GM18502 (cell line): ENCODE results near the gene JUND.

Experiments
- ATAC-seq: cut with Tn5 transposase; IDR thresholded peaks from one replicate; pipeline ENCODE4 v1.9.1; 2021; ENCODE audit warnings: mild to moderate bottlenecking; ENCODE audit not compliant: unreplicated experiment, poor library complexity

JUND gene

GRCh38 chr19:18274219-18274780 lies 7.1 kb downstream of the JUND start, which contains the start of gene IQCN:
TSS of gene IQCN (minus strand) at chr19:18274452. CDS start at chr19:18269478, 4,974 bp downstream.
- no peak for ATAC-seq

- ATAC-seq: no peak
These were observed 7.7 kb downstream of the JUND start for GRCh38 chr19:18273561-18274218.

DNA sequence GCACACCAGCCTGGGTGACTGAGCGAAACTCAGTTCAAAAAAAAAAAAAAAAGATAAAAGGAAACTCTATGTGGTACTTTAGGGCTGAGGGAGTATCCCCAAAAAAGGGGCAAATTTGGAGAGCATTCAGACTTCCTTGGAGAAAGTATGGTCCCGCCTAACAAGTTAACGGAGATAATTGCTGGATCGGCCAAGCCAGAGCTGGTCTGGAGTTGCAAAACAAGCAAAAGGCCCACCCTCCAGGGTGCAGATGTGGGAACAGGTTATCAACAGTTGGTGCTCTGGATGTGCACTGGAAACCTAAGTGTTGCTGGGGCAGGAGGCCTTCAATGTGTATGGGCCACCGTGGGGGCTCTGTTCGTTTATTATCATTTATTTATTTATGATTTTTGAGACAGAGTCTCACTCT lies 10.0 kb downstream of the JUND start:
- ATAC-seq: no peak

- no peak for ATAC-seq
These were observed 11.1 kb downstream of the JUND start for GRCh38 chr19:18270326-18270725.

DNA sequence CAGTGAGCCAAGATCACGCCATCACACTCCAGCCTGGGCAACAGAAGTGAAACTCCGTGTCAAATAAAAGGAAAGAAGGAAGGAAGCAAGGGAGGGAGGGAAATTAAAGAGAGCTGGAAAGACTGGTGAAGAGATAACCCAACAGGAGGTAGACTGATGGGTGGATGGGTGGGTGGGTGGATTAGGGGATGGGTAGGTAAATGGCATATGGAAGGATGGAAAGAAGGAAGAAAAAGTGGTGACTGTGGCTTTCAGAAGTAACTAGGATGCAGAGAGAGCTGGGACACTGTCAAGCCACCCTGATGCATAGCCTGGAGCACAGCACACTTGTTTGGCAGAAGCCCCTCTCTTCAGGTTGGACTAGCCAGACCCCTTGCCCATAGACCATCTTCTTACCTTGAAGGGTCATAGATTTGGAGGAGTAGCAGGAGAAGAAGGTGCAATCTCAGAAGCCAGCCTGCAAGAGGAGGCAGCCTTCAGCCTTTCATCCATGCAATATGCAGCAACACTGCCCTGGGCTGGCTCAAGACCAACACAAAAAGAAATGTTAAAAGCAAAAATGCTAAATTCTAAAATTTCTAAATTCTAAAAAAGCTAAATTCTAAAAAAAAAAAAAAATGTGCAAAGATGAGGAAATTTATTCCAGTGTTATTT lies 12.2 kb downstream of the JUND start:
- ATAC-seq: no peak

DNA sequence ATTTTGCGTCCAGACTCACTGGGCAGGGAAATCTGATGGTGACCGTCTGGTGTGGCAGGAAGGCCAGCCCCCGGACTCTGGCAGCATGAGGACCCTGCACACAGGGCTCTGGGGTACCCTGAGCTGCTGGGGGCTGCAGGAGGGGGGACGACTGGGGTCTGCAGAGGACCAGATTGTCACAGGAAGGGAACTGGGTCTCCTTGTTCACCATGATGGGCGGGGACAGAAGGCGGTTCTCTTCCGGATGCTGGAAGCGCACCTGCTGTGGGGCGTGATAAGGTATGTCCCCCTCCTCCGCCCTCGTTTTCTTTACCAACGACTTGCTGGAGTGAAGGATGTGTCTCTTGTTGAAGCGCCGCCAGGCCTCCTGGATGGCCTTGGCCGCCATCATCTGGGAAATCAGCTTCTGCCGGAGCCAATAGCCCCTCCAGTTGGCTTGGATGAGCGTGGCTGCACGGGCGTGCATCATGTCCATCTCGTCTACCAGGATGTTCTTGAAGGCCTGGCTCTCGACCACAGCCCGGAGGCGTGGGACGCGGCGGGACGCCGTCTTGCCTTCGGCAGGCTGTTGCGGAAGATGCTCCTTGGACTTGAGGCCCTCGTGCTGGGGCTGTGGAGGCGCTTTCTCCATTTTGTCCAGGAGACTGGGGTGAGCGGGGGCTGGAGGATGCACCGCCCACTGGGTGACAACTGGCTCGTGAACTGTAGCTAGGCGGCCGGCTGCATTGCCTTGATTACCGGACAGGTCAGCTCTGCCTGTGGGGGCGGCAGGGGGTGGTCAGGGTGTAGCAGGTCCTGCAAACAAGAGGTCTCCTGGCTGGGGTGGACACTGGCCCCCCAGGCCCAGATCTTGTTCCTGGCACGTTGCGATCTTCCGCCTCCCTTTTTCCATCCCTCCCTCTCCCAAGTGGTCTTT lies 14.4 kb downstream of the JUND start:
- ATAC-seq: no peak

GRCh38 chr19:18265582-18265981 lies 15.8 kb downstream of the JUND start:
- no peak for ATAC-seq

GRCh38 chr19:18264971-18265540 lies 16.4 kb downstream of the JUND start:
- no peak for ATAC-seq

DNA sequence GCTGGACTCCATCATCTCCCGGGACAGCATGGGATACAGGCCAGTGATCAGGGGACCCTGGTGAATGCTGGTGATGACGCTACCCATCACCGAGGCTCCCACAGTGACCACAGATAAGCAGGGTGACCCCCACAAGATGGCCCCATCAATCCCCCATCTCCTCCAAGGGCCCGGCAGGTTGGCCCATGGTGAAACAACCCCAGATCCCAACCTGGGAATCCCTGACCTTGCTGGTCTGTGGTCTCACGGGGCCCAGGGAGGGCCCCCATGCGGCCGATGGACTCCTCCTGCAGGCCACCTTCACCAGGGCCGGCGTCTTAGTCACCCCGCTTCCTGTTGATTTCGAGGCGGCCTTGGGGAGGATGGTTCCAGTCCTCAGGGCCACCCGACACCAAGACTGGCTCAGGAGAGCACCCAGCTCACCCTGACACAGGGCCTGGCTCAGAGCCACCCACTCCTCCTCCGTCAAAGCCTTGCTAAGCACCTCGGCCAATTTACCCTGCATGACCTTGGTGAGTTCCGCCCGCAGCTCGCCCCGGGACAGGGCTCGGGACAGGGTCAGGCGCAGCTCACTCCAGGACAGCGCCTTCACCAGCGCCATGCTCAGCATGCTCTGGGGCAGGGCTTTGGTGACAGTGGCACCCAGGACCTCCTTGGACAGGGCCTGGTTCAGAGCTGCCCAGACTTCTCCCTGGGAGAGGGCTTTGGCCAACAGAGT lies 17.1 kb downstream of the JUND start:
- ATAC-seq: no peak

DNA sequence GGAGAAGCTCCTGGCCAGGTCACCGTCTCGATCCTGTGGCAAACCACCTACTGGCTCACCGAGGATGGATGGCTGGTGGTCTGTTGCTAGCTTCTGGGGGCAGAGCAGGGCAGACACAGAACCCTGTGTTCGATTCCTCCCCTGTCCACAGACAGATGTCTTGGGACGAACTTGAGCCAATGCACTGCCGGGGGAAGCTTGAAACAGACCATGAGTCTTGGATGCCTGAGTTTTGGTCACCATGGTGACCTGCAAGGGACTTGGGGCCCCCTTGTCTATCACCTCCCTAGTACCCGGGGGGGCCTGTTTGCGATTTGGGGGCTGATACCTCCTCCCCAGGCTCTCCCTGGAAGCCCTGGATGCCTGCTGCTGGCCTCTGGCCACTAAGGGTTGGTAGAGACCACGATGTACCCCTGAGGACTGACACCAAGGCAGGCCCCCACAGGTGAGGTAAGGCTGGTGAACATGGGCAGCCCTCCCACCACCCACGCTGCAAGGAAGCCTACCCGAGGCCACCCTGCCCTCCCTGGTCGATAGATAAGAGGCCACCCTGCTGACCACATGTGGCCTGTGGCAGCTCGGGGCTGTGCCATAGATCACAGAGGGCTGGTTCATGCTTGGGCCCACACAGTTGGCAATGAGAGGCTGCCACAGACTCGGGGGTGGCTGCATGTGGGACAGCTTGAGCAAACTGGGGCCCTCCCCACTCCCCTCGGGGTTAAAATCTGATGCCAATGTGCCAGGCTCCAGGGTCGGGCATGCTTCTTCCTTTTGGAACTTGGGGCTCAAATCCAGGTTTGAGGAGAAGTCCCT lies 17.9 kb downstream of the JUND start:
- ATAC-seq: no peak

DNA sequence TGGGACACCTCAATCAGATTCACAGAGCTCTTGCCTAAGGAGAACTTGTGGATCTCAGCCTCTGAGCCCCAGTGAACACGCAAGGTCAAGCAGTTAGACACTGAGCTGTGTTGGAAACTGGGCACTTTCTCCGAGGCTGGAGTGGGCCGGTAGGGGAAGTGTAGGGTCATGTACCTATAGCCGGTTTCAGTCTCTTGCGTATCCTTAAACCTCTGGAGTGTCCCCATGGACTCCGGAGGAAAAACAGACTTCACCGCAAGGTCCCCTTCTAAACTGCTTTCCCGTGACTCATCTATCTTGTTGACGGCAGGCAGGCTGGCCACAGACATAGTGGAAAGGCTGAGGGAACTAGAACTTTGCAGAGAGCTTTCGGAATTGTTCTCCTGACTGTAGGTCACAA lies 18.5 kb downstream of the JUND start:
- no peak for ATAC-seq

DNA sequence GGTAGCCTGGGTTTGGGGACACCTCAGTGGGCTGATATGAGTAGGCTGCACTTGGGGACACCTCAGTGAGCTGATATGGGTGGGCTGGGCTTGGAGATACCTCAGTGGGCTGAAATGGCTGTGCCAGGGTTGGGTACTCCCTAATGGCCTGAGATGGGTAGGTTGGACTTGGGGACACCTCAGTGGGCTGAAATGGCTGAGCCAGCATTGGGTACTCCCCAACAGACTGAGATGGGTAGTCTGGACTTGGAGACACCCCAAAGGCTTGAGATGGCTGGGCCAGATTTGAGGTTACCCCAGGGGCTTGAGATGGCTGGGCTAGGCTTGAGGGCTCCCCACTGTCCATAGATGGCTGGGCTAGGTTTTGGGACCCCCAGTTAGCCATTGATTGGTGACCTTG lies 19.3 kb downstream of the JUND start:
- no peak for ATAC-seq

DNA sequence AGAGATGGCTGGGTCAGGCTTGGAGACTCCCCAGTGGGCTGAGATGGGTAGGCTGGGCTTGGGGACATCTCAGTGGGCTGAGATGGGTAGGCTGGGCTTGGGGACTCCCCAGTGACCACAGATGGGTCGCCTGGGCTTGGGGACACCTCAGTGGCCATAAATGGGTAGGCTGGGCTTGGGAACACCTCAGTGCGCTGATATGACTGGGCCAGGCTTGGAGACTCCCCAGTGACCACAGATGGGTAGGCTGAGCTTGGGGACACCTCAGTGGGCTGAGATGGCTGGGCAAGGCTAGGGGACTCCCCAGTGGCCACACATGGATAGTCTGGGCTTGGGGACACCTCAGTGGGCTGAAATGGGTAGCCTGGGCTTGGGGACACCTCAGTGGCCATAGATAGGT lies 19.9 kb downstream of the JUND start:
- no peak for ATAC-seq

GRCh38 chr19:18259893-18260292 lies 21.5 kb downstream of the JUND start:
- ATAC-seq: no peak

DNA sequence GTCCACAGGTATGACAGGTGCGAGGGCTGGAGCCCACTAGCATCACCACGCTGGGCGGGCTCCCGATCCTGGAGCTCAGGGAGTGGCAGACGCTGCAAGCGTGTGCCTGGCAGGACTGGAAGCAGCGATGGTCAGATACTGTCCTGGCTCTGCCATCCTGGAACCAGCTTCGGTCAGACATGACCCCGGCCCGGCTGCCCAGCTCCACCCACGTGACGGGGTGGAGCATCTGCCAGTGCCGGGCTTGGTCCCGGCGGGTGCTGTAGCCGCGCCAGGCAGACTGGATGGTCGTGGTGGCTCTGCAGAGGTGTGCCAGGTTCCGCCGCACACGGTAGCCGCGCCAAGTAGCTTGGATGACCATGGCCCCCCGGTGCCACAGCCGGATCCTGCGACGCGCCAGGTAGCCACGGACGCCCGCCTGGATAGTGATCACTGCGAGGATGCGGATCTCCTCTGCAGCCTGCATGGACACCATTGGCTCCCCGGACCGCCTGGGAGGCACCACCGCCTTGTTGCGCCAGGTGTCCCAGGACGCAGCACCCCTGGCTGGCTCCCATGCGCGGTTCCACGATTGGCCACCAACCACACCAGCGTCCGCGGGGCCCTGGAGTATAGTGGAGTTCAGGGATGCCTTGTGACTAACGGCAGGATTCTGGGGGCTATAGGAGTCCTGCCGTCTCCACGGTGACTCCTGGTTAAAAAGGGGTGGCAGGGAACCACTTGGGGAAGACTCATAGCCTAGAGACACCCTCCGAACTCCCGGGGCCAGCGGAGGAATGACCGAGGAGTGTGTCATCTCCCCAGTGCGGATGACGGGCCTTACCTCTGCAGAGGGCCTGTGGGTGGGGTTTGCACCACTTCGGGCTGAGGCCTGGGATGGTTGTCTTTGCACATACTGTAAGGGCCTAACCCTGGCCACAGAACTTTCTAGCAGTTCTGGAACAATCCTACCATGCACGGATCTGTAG lies 23.6 kb downstream of the JUND start:
- ATAC-seq: no peak

- no peak for ATAC-seq
These were observed 26.6 kb downstream of the JUND start for GRCh38 chr19:18254546-18255503.

GRCh38 chr19:18253716-18254115 lies 27.7 kb downstream of the JUND start:
- ATAC-seq: no peak
